B cell (primary cell): ENCODE data around the gene DGKA. TPM values are rescaled to one million over a fixed set of nuclear protein-coding genes. Genes with fewer than 3 reads are reported as not detected.

Experiments
- ATAC-seq: fragments of 200-7000 bp; cut with Tn5 transposase; one replicate; pipeline ENCODE4 v1.10.0; 2021; ENCODE audit warnings: low read depth, mild to moderate bottlenecking, moderate number of reproducible peaks, moderate library complexity
- CTCF ChIA-PET: fragments of 350-600 bp; sonication (Branson Sonifier 250); formaldehyde crosslinking; loops from one replicate; lab custom pipeline; 2021; ENCODE audit warnings: antibody characterized with exemption, inconsistent platforms; lab: Charles Lee
- POLR2A ChIA-PET: fragments of 350-600 bp; sonication (Branson Sonifier 250); formaldehyde crosslinking; loops from one replicate; lab custom pipeline; 2021; ENCODE audit warnings: antibody characterized with exemption; lab: Charles Lee
- DNase-seq: peaks from one replicate; pipeline ENCODE4 v3.0.0; 2013
- H2AFZ ChIP-seq: 2 replicates; pipeline ENCODE4 v1.6.1; 2012; ENCODE audit warnings: mild to moderate bottlenecking, low read depth, low read length; ENCODE audit not compliant: insufficient read depth, poor library complexity, severe bottlenecking
- H3K27ac ChIP-seq, 2 donors: 1 replicate in 1 of 2; 2 replicates in 1 of 2; pipeline ENCODE4 v1.5.1; 2012 to 2013; ENCODE audit warnings: low read length in 2 of 2, mild to moderate bottlenecking in 2 of 2, moderate library complexity in 1 of 2
- H3K27me3 ChIP-seq, 4 experiments: fragments of 200-600 bp in 1 of 4; sonication (generic) in 1 of 4; replicated peaks in 1 of 4; 1 replicate in 2 of 4; 2 replicates in 2 of 4; pipeline versions ENCODE4 v1.6.1 to v1.7.0; 2013 to 2016; ENCODE audit warnings: low read length in 3 of 4, mild to moderate bottlenecking in 2 of 4, mixed read lengths in 1 of 4, moderate library complexity in 1 of 4; ENCODE audit not compliant: insufficient read depth in 4 of 4, control insufficient read depth in 3 of 4; ENCODE audit errors: control extremely low read depth in 1 of 4
- H3K36me3 ChIP-seq, 2 experiments: replicated peaks in 1 of 2; 1 replicate in 1 of 2; 2 replicates in 1 of 2; pipeline versions ENCODE4 v1.6.1 to v1.7.1; 2013; ENCODE audit warnings: low read length in 1 of 2; ENCODE audit not compliant: insufficient read depth in 2 of 2, control insufficient read depth in 1 of 2; ENCODE audit errors: control extremely low read depth in 1 of 2, extremely low read depth in 1 of 2
- H3K4me1 ChIP-seq, 2 donors: fragments of 200-600 bp in 1 of 2; sonication (generic) in 1 of 2; 1 replicate in 1 of 2; 2 replicates in 1 of 2; pipeline versions ENCODE4 v1.5.1 to v1.6.1; 2013 to 2017; ENCODE audit warnings: low read length in 2 of 2; ENCODE audit not compliant: control insufficient read depth in 2 of 2, insufficient read depth in 2 of 2
- H3K4me2 ChIP-seq: replicated peaks from 2 replicates; pipeline ENCODE3; 2012; ENCODE audit warnings: mild to moderate bottlenecking, low read depth, low read length; ENCODE audit not compliant: poor library complexity, severe bottlenecking
- H3K4me3 ChIP-seq, 5 experiments: fragments of 200-600 bp in 1 of 5; sonication (generic) in 1 of 5; 1 replicate in 3 of 5; 2 replicates in 2 of 5; pipeline versions ENCODE4 v1.5.1 to v1.7.0; 2011 to 2016; ENCODE audit warnings: low read length in 4 of 5, mild to moderate bottlenecking in 4 of 5, low read depth in 2 of 5, control low read depth in 1 of 5, moderate library complexity in 1 of 5; ENCODE audit not compliant: insufficient read depth in 1 of 5; ENCODE audit errors: control extremely low read depth in 1 of 5, extremely low read depth in 1 of 5
- H3K79me2 ChIP-seq: fragments of 200-600 bp; sonication (generic); one replicate; pipeline ENCODE4 v1.6.0; 2016; ENCODE audit warnings: low read length; ENCODE audit not compliant: control insufficient read depth, insufficient read depth
- H3K9ac ChIP-seq: fragments of 200-600 bp; sonication (generic); 2 replicates; pipeline ENCODE4 v1.6.1; 2017; ENCODE audit warnings: mild to moderate bottlenecking, low read length, moderate library complexity
- H3K9me3 ChIP-seq, 3 donors: one replicate each; pipeline versions ENCODE4 v1.6.1 to v1.7.1; 2013; ENCODE audit warnings: low read length in 2 of 3; ENCODE audit not compliant: control insufficient read depth in 2 of 3, insufficient read depth in 1 of 3; ENCODE audit errors: control extremely low read depth in 1 of 3
- H4K20me1 ChIP-seq: 2 replicates; pipeline ENCODE4 v1.6.0; 2012; ENCODE audit warnings: mild to moderate bottlenecking, low read length; ENCODE audit not compliant: insufficient read depth, control insufficient read depth, poor library complexity, severe bottlenecking
- H3K27ac Mint-ChIP-seq: one replicate; pipeline ENCODE4 v1.8.0; 2021; ENCODE audit warnings: mixed read lengths
- H3K27me3 Mint-ChIP-seq: one replicate; pipeline ENCODE4 v1.8.0; 2021; ENCODE audit warnings: mixed read lengths
- H3K4me1 Mint-ChIP-seq: one replicate; pipeline ENCODE4 v1.8.0; 2021; ENCODE audit warnings: mixed read lengths
- H3K4me3 Mint-ChIP-seq: one replicate; pipeline ENCODE4 v1.8.0; 2021; ENCODE audit warnings: mixed read lengths
- H3K9me3 Mint-ChIP-seq: one replicate; pipeline ENCODE4 v1.8.0; 2022; ENCODE audit warnings: mixed read lengths; ENCODE audit not compliant: insufficient read depth
- CTCF ChIP-seq: fragments of 200-600 bp; IDR thresholded peaks from one replicate; pipeline ENCODE4 v1.8.0; 2022; ENCODE audit warnings: antibody characterized with exemption, mild to moderate bottlenecking
- EZH2 ChIP-seq: IDR thresholded peaks from 2 replicates; pipeline ENCODE4 v1.6.1; 2012; ENCODE audit warnings: borderline replicate concordance, low read depth, mild to moderate bottlenecking, moderate library complexity, low read length; ENCODE audit not compliant: insufficient read depth, poor library complexity, severe bottlenecking
- WGBS: methylation state at CpG from one replicate; pipeline ENCODE4 v1.1.5; 2013; ENCODE audit warnings: missing lambda C conversion rate; ENCODE audit not compliant: insufficient coverage; 5-methylcytosine and 5-hydroxymethylcytosine counted together
- intact Hi-C: fragments of 100-400 bp; cut with micrococcal nuclease; formaldehyde crosslinking; loops from one replicate; pipeline ENCODE4 v1.10.0; 2022
- polyA plus RNA-seq: library from polyadenylated mRNA; depleted of rRNA; stranded (reverse); fragments of >200 nt; gene quantifications from 2 replicates; pipeline ENCODE4 v1.2.3, GENCODE V29; 2012
- total RNA-seq, 2 donors: library from RNA; stranded (reverse); fragments of 120-200 nt in 1 of 2; gene quantifications; 1 replicate in 1 of 2; 2 replicates in 1 of 2; pipeline versions ENCODE4 v1.2.3 to v1.2.4, GENCODE V29; 2013 to 2022

DGKA gene
- total and polyA plus RNA-seq, 2 donors (not counting 1 experiment from before 2014, with no cell fraction given): 238 to 269 TPM

GRCh38 chr12:55972911-55973598, 42.1 kb downstream of the DGKA start:
- TF ChIP-seq CTCF (no peak), EZH2 (no peak)

More at GRCh38 chr12:55972911-55973598, 42.1 kb downstream of the DGKA start:
- no peak overlapping the region for H3K27ac Mint-ChIP-seq
- Histone ChIP-seq H3K36me3 (no peaks in the 10 kb centered on the region), H2AFZ (peak overlapping the region; percentile 76), H4K20me1 (peaks cover 15% of the 10 kb centered on the region), H3K9ac (peak overlapping the region; percentile 87), H3K27ac (peak overlapping the region; percentile 85 to 96), H3K4me1 (peaks cover 17% of the 10 kb centered on the region in 2 donors), H3K4me3 (peak overlapping the region; percentile 66 to 90 (median 74)), H3K79me2 (peaks cover 44% of the 10 kb centered on the region), H3K4me2 (peak overlapping the region; percentile 79), H3K27me3 (no peaks in the 10 kb centered on the region), H3K9me3 (no peaks in the 10 kb centered on the region)
- ATAC-seq (no peak), DNase-seq (no peak)
- H3K27me3 Mint-ChIP-seq: no peaks in the 10 kb centered on the region
- CTCF ChIA-PET: interaction anchor here (0.7 to 3.3 kb wide), 12 partner anchors 9 to 664 kb away, joined by 3 to 33 read pairs (median 4); partner anchors contain the start of genes DNAJC14 and SUOX
- H3K4me3 Mint-ChIP-seq: no peak overlapping the region
- intact Hi-C loops: loop anchor here (1.0 to 5.0 kb wide), 10 partner anchors 34 to 664 kb away; partner anchors contain the start of genes BLOC1S1, DNAJC14, ORMDL2 and PA2G4
- H3K4me1 Mint-ChIP-seq: peaks cover 15% of the 10 kb centered on the region
- POLR2A ChIA-PET: interaction anchor here (0.8 to 1.8 kb wide), 16 partner anchors 12 to 1475 kb away, joined by 3 to 11 read pairs (median 4); partner anchors contain the start of genes BAZ2A, BLOC1S1, ORMDL2 and PYM1
- 2% methylated on average over 17 of the region's 18 CpGs for WGBS
- no peaks in the 10 kb centered on the region for H3K9me3 Mint-ChIP-seq
